ENCODE measurements around the gene SEC16A.

The SEC16A gene

GRCh38 chr9:136489731-136490130, 6.9 kb upstream of the SEC16A start:
- no peak for DNase-seq (ENCODE audit: low read depth, low spot score)
- TF ChIP-seq, protein P1, sequence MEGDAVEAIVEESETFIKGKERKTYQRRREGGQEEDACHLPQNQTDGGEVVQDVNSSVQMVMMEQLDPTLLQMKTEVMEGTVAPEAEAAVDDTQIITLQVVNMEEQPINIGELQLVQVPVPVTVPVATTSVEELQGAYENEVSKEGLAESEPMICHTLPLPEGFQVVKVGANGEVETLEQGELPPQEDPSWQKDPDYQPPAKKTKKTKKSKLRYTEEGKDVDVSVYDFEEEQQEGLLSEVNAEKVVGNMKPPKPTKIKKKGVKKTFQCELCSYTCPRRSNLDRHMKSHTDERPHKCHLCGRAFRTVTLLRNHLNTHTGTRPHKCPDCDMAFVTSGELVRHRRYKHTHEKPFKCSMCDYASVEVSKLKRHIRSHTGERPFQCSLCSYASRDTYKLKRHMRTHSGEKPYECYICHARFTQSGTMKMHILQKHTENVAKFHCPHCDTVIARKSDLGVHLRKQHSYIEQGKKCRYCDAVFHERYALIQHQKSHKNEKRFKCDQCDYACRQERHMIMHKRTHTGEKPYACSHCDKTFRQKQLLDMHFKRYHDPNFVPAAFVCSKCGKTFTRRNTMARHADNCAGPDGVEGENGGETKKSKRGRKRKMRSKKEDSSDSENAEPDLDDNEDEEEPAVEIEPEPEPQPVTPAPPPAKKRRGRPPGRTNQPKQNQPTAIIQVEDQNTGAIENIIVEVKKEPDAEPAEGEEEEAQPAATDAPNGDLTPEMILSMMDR (IDR thresholded peaks at IDR 0.05; ENCODE audit: low read depth, low read length): no peak
- no peak overlapping the region for H3K4me3 ChIP-seq (ENCODE audit: low read depth, low read length)
- in situ Hi-C loops (cut with HindIII; ENCODE audit: low sequenced_read_pairs): loop anchor here (10.0 kb wide), 1 partner anchor 55 kb away; the partner anchor contains the start of gene NOTCH1

- in situ Hi-C loops (cut with HindIII; ENCODE audit: low sequenced_read_pairs): loop anchor here (10.0 kb wide), 1 partner anchor 56 kb away; the partner anchor contains the start of gene NOTCH1
- peak; percentile 17 for DNase-seq (ENCODE audit: low read depth, low spot score)
- TF ChIP-seq, protein P1 (IDR thresholded peaks at IDR 0.05; ENCODE audit: low read depth, low read length): peak; percentile 98
- no peak overlapping the region for H3K4me3 ChIP-seq (ENCODE audit: low read depth, low read length)
Observed at GRCh38 chr9:136488247-136489214, 5.7 kb upstream of the SEC16A start.

DNA sequence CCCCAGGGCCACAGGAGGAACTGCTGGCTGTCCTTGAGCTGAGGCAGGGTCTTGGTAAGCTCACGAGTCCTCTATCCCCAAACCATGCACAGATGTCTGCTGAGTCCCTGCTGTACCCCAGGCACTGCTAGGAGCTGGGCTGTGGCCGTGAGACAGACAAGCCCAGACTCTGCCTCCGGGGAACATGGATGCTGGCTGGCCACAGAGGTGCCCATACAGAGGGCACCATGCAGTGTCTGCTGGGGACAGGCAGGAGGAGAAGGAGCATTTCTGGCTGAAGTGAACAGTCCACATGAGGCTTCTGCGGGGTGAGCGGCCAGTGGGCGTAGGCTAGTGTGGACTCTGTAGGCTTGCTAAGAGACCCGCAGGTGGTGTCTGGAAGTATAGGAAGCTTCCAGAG, 4.8 kb upstream of the SEC16A start:
- TF ChIP-seq, protein P1 (IDR thresholded peaks at IDR 0.05; ENCODE audit: low read depth, low read length): no peak
- DNase-seq (ENCODE audit: low read depth, low spot score): no peak
- H3K4me3 ChIP-seq (ENCODE audit: low read depth, low read length): no peak overlapping the region
- in situ Hi-C loops (cut with HindIII; ENCODE audit: low sequenced_read_pairs): loop anchor here (10.0 kb wide), 1 partner anchor 57 kb away; the partner anchor contains the start of gene NOTCH1

GRCh38 chr9:136486823-136487620, 4.2 kb upstream of the SEC16A start:
- in situ Hi-C loops (cut with HindIII; ENCODE audit: low sequenced_read_pairs): loop anchor here (10.0 kb wide), 1 partner anchor 58 kb away; the partner anchor contains the start of gene NOTCH1
- TF ChIP-seq, protein P1 (IDR thresholded peaks at IDR 0.05; ENCODE audit: low read depth, low read length): no peak
- H3K4me3 ChIP-seq (ENCODE audit: low read depth, low read length): no peak overlapping the region
- no peak for DNase-seq (ENCODE audit: low read depth, low spot score)

DNA sequence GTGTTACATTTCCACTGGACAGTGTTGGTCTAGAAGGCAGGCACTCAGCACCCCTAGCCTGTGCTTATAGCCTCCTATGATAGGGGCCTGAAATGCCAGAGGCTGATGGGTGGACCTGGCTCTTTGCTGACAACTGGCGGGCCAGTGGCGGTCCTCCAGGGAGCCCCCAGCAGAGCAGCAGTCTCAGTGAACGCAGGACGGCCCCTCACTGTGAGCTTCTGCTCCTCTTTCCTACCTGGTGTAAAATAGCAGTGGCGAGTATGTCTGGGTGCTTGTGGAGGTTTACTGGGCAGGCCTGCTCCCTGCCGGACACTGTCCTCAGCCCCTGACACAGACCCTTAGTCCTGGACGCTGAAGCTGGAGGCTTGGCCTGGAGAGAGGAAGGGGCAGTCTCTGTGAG, 3.3 kb upstream of the SEC16A start:
- DNase-seq (ENCODE audit: low read depth, low spot score): no peak
- TF ChIP-seq, protein P1 (IDR thresholded peaks at IDR 0.05; ENCODE audit: low read depth, low read length): no peak
- in situ Hi-C loops (cut with HindIII; ENCODE audit: low sequenced_read_pairs): loop anchor here (10.0 kb wide), 1 partner anchor 59 kb away; the partner anchor contains the start of gene NOTCH1
- no peak overlapping the region for H3K4me3 ChIP-seq (ENCODE audit: low read depth, low read length)
